ENCODE measurements around the gene INTS14.

INTS14 gene

DNA sequence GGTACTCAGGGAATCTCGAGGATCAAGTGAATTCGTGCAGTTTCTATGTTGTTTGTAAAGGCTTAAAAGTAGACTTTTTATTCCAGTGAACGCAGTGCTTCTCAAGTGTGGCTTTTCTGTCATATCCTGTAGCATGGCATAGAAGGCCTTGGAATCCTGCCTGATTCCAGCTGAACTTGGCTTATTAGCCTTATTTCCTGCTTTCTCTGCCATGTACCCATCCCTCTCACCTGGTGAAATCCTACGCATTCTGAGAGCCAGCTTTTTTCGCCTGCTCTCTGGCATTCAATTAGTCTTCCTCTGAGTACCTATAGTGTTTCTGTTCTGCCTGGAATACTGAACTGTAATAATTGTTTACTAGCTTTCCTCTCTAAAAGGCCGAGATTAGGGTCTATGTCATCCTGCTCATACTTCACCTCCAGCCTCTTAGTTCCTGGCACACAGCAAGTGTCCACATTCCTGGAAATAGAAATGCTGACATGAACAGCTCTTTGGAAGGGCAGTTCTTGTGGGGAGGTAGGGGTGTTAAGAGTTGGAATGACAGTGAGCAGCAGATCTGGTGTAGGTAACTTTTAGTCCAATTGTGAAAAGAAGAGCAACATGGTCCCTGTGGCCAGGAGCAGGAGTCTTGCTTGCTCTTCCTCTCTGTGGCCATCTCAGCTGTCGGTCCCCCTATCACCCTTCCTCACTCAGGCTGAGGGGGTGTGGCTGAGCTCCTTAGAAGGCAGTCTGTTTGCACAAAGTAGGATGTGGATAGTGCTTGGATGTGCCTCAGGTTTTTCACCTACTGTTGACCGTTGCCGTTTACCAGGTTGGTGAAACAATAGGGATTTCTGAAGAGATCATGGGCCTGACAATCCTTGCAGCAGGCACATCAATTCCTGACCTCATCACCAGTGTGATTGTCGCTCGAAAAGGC lies 41.2 kb upstream of the INTS14 start:
- TF ChIP-seq, protein P1, sequence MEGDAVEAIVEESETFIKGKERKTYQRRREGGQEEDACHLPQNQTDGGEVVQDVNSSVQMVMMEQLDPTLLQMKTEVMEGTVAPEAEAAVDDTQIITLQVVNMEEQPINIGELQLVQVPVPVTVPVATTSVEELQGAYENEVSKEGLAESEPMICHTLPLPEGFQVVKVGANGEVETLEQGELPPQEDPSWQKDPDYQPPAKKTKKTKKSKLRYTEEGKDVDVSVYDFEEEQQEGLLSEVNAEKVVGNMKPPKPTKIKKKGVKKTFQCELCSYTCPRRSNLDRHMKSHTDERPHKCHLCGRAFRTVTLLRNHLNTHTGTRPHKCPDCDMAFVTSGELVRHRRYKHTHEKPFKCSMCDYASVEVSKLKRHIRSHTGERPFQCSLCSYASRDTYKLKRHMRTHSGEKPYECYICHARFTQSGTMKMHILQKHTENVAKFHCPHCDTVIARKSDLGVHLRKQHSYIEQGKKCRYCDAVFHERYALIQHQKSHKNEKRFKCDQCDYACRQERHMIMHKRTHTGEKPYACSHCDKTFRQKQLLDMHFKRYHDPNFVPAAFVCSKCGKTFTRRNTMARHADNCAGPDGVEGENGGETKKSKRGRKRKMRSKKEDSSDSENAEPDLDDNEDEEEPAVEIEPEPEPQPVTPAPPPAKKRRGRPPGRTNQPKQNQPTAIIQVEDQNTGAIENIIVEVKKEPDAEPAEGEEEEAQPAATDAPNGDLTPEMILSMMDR (IDR thresholded peaks at IDR 0.05; ENCODE audit: insufficient read depth, low read depth, low read length, missing control alignments): no peak
- no peak overlapping the region for H3K4me3 ChIP-seq (ENCODE audit: low read length)
- DNase-seq (ENCODE audit: low read depth): no peak

DNA sequence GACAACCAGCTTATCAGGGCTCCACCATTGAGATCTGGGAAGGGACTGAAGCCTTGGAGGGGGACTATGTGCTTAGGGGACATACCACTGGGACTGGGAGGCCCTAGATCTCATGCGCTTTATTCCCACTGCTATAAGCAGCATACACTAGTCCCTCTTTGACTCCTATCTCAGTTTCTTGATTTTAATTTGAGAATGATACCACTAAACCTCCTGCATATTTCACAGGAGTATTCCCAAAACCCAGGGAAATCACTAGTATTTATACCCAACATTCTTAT lies 40.1 kb upstream of the INTS14 start:
- TF ChIP-seq, protein P1 (IDR thresholded peaks at IDR 0.05; ENCODE audit: insufficient read depth, low read depth, low read length, missing control alignments): no peak
- no peak overlapping the region for H3K4me3 ChIP-seq (ENCODE audit: low read length)
- DNase-seq (ENCODE audit: low read depth): no peak

DNA sequence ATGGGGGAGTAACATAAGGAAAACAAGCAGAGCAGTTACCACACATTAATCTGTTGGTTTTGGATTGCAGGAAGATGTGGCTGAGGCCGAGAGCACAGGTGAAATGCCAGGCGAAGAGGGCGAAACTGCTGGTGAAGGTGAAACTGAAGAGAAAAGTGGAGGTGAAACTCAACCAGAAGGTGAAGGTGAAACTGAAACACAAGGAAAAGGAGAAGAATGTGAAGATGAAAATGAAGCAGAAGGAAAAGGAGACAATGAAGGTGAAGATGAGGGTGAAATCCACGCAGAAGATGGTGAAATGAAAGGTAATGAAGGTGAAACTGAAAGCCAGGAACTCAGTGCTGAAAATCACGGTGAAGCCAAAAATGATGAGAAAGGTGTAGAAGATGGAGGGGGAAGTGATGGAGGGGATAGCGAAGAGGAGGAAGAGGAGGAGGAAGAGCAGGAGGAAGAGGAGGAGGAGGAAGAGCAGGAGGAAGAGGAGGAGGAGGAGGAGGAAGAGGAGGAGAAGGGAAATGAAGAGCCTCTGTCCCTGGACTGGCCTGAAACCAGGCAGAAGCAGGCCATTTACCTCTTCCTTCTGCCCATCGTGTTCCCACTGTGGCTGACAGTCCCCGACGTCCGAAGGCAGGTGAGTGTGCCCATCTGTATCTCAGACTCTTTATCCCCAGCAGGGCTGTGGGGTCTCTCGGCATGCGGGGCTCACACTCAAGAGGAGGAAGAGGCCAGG lies 39.5 kb upstream of the INTS14 start:
- no peak overlapping the region for H3K4me3 ChIP-seq (ENCODE audit: low read length)
- TF ChIP-seq, protein P1 (IDR thresholded peaks at IDR 0.05; ENCODE audit: insufficient read depth, low read depth, low read length, missing control alignments): no peak
- DNase-seq (ENCODE audit: low read depth): no peak

DNA sequence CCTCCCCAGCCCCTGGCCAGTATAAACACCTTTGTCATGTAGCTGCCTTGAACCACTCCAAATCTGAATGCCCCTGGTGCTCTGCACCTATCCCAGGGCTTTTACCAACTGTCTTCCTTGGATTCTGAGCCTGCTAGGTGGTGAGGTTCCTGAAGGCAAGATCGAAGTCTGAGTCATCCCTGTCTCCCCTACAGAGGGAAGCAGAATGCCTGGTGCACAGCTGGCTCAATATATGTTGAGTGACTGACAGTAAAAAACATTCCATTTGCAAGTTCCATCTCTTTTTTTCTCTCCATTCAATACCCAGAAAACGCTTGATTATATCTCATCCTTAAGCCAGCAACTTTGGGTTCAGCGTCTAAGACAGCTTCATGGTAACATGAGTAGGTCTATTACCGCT lies 35.6 kb upstream of the INTS14 start:
- no peak overlapping the region for H3K4me3 ChIP-seq (ENCODE audit: low read length)
- TF ChIP-seq, protein P1 (IDR thresholded peaks at IDR 0.05; ENCODE audit: insufficient read depth, low read depth, low read length, missing control alignments): no peak
- DNase-seq (ENCODE audit: low read depth): peak; percentile 38

DNA sequence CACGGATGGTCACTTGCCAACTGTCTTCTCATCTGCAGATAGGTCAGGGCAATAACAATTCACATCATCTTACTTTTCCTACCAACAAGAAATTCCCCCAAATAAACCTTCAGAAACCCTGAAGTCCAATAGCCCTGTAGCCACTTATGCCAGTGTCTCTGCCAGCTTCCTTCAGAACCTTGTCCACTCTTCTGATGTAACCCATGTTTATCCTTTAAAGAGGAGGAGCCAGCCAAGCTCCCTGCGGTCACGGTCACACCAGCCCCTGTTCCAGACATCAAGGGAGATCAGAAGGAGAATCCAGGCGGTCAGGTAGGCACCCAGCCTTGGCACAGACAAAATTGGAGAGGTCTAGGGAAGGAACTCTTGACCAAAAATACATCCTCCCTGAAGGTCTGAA lies 34.5 kb upstream of the INTS14 start:
- TF ChIP-seq, protein P1 (IDR thresholded peaks at IDR 0.05; ENCODE audit: insufficient read depth, low read depth, low read length, missing control alignments): no peak
- no peak for DNase-seq (ENCODE audit: low read depth)
- no peak overlapping the region for H3K4me3 ChIP-seq (ENCODE audit: low read length)

DNA sequence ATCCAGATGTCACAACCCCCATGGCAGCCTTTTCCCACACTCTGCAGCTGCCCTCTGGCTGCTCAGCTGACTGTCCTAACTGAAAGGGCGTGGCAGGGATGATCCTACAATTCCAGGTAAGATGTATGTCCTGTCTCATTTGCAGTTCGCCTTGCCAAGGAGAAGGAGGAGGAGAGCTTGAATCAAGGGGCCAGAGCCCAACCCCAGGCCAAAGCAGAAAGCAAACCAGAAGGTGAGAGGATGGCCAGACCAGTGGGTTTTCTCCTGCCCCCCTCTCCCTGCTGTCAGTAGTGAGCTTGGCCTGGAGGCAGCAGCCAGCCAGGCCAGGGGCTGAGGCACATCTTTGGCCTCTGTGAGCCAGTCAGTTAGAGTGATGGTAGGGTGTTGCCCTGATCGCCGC lies 33.4 kb upstream of the INTS14 start:
- no peak overlapping the region for H3K4me3 ChIP-seq (ENCODE audit: low read length)
- TF ChIP-seq, protein P1 (IDR thresholded peaks at IDR 0.05; ENCODE audit: insufficient read depth, low read depth, low read length, missing control alignments): no peak

More for the DNA sequence above, 33.4 kb upstream of the INTS14 start:
- DNase-seq (ENCODE audit: low read depth): no peak

Data from epithelial cell of esophagus (primary cell).